ENCODE measurements around the gene OR10C1. TPM values are rescaled to one million over a fixed set of nuclear protein-coding genes. Genes with fewer than 3 reads are reported as not detected.

The OR10C1 gene
- total RNA-seq, 2 donors from 2014 or later = not detected

GRCh38 chr6:29483186-29483585 is 44.1 kb downstream of the OR10C1 start:
- DNase-seq = no peak
- Mint-ChIP-seq H3K4me1 (no peaks in the 10 kb centered on the region), H3K4me3 (no peak overlapping the region), H3K27me3 (ENCODE audit: insufficient read depth) (no peaks in the 10 kb centered on the region), H3K36me3 (ENCODE audit: low read depth) (no peaks in the 10 kb centered on the region), H3K9me3 (peaks cover 1% of the 10 kb centered on the region), H3K27ac (no peak overlapping the region)
- TF ChIP-seq, protein P1, sequence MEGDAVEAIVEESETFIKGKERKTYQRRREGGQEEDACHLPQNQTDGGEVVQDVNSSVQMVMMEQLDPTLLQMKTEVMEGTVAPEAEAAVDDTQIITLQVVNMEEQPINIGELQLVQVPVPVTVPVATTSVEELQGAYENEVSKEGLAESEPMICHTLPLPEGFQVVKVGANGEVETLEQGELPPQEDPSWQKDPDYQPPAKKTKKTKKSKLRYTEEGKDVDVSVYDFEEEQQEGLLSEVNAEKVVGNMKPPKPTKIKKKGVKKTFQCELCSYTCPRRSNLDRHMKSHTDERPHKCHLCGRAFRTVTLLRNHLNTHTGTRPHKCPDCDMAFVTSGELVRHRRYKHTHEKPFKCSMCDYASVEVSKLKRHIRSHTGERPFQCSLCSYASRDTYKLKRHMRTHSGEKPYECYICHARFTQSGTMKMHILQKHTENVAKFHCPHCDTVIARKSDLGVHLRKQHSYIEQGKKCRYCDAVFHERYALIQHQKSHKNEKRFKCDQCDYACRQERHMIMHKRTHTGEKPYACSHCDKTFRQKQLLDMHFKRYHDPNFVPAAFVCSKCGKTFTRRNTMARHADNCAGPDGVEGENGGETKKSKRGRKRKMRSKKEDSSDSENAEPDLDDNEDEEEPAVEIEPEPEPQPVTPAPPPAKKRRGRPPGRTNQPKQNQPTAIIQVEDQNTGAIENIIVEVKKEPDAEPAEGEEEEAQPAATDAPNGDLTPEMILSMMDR (conservative IDR thresholded peaks at IDR 0.05) = no peak
- 91 to 95% methylated on average over 2 to 3 of the region's 3 CpGs for WGBS, 2 experiments (ENCODE audit: insufficient coverage in 1 of 2, insufficient read length in 1 of 2)
- H3K27me3 ChIP-seq (ENCODE audit: control insufficient read depth, insufficient read depth, low read length, poor library complexity, severe bottlenecking) = no peaks in the 10 kb centered on the region
- H3K36me3 ChIP-seq (ENCODE audit: control insufficient read depth, insufficient read depth, low read length) = no peaks in the 10 kb centered on the region
- no peak overlapping the region for H3K9ac ChIP-seq (ENCODE audit: extremely low read depth, low read length, poor library complexity, severe bottlenecking)
- no peaks in the 10 kb centered on the region for H3K4me1 ChIP-seq (ENCODE audit: control insufficient read depth, insufficient read depth, low read length)
- no peak overlapping the region for H3K27ac ChIP-seq (ENCODE audit: low read depth, low read length)
- no peak overlapping the region for H3K4me3 ChIP-seq (ENCODE audit: low read length)
- no peaks in the 10 kb centered on the region for H3K9me3 ChIP-seq (ENCODE audit: control insufficient read depth, low read length)

- Histone ChIP-seq H3K36me3 (ENCODE audit: control insufficient read depth, insufficient read depth, low read length) (no peaks in the 10 kb centered on the region), H3K9me3 (ENCODE audit: control insufficient read depth, low read length) (no peaks in the 10 kb centered on the region), H3K4me1 (ENCODE audit: control insufficient read depth, insufficient read depth, low read length) (no peaks in the 10 kb centered on the region), H3K9ac (ENCODE audit: extremely low read depth, low read length, poor library complexity, severe bottlenecking) (no peak overlapping the region), H3K4me3 (ENCODE audit: low read length) (no peak overlapping the region), H3K27ac (ENCODE audit: low read depth, low read length) (no peak overlapping the region), H3K27me3 (ENCODE audit: control insufficient read depth, insufficient read depth, low read length, poor library complexity, severe bottlenecking) (no peaks in the 10 kb centered on the region)
- WGBS, 2 experiments (ENCODE audit: insufficient coverage in 1 of 2, insufficient read length in 1 of 2) = 78 to 100% methylated on average over 1 of the region's 1 CpG
- DNase-seq = no peak
- H3K4me1 Mint-ChIP-seq = no peaks in the 10 kb centered on the region
- TF ChIP-seq, protein P1 (conservative IDR thresholded peaks at IDR 0.05) = no peak
- no peaks in the 10 kb centered on the region for H3K27me3 Mint-ChIP-seq (ENCODE audit: insufficient read depth)
- H3K9me3 Mint-ChIP-seq = peaks cover 1% of the 10 kb centered on the region
- no peak overlapping the region for H3K27ac Mint-ChIP-seq
- H3K4me3 Mint-ChIP-seq = no peak overlapping the region
- H3K36me3 Mint-ChIP-seq (ENCODE audit: low read depth) = no peaks in the 10 kb centered on the region
These were observed 44.6 kb downstream of the OR10C1 start for GRCh38 chr6:29483735-29484134.

- H3K4me1 ChIP-seq (ENCODE audit: control insufficient read depth, insufficient read depth, low read length) = no peaks in the 10 kb centered on the region
- no peak overlapping the region for H3K4me3 ChIP-seq (ENCODE audit: low read length)
- DNase-seq = no peak
- H3K4me3 Mint-ChIP-seq = no peak overlapping the region
- no peaks in the 10 kb centered on the region for H3K27me3 ChIP-seq (ENCODE audit: control insufficient read depth, insufficient read depth, low read length, poor library complexity, severe bottlenecking)
- no peak overlapping the region for H3K27ac ChIP-seq (ENCODE audit: low read depth, low read length)
- 88 to 100% methylated on average over 1 to 4 of the region's 4 CpGs for WGBS, 2 experiments (ENCODE audit: insufficient coverage in 1 of 2, insufficient read length in 1 of 2)
- peaks cover 1% of the 10 kb centered on the region for H3K9me3 Mint-ChIP-seq
- H3K9ac ChIP-seq (ENCODE audit: extremely low read depth, low read length, poor library complexity, severe bottlenecking) = no peak overlapping the region
- peaks cover 6% of the 10 kb centered on the region for H3K9me3 ChIP-seq (ENCODE audit: control insufficient read depth, low read length)
- TF ChIP-seq, protein P1 (conservative IDR thresholded peaks at IDR 0.05) = no peak
- no peaks in the 10 kb centered on the region for H3K4me1 Mint-ChIP-seq
- no peaks in the 10 kb centered on the region for H3K27me3 Mint-ChIP-seq (ENCODE audit: insufficient read depth)
- H3K27ac Mint-ChIP-seq = no peak overlapping the region
- H3K36me3 ChIP-seq (ENCODE audit: control insufficient read depth, insufficient read depth, low read length) = no peaks in the 10 kb centered on the region
- H3K36me3 Mint-ChIP-seq (ENCODE audit: low read depth) = no peaks in the 10 kb centered on the region
These were observed 47.5 kb downstream of the OR10C1 start for GRCh38 chr6:29486577-29486976.

All from endodermal cell (in vitro differentiated cells).